NCI-H446 treated with DMSO at 0.1 percent for 48 hours (cell line): ENCODE measurements around the gene PDSS2.
"Not testable (repeated sequence)": the region's sequence is repeated elsewhere in the genome, so short reads cannot be mapped to it uniquely, and the experiment has no call there.

Experiments used
- DNase-seq: peaks from one replicate; lab custom pipeline; 2025; lab: John Stamatoyannopoulos, UW

PDSS2 gene

GRCh38 chr6:107475360-107475759, 16.0 kb upstream of the PDSS2 start:
- not testable (repeated sequence) for DNase-seq

- DNase-seq: no peak
Measured at GRCh38 chr6:107473660-107474059, 14.3 kb upstream of the PDSS2 start.

GRCh38 chr6:107470364-107470763, 11.0 kb upstream of the PDSS2 start:
- DNase-seq: no peak

GRCh38 chr6:107466062-107466461, 6.7 kb upstream of the PDSS2 start:
- DNase-seq: no peak

- no peak for DNase-seq
Measured at GRCh38 chr6:107460083-107460631, 793 bp upstream of the PDSS2 start.

GRCh38 chr6:107458672-107459282, 587 bp downstream of the PDSS2 start:
- DNase-seq: no peak

- DNase-seq: no peak
Measured at GRCh38 chr6:107448776-107449175, 10.6 kb downstream of the PDSS2 start.

- DNase-seq: no peak
Measured at GRCh38 chr6:107447663-107448216, 11.6 kb downstream of the PDSS2 start.

GRCh38 chr6:107444277-107444676, 15.1 kb downstream of the PDSS2 start:
- DNase-seq: no peak

- DNase-seq: no peak
Measured at GRCh38 chr6:107443608-107444267, 15.6 kb downstream of the PDSS2 start.

GRCh38 chr6:107442938-107443607, 16.3 kb downstream of the PDSS2 start:
- DNase-seq: no peak

- DNase-seq: no peak
Measured at GRCh38 chr6:107441682-107442081, 17.7 kb downstream of the PDSS2 start.

GRCh38 chr6:107440936-107441335, 18.4 kb downstream of the PDSS2 start:
- DNase-seq: no peak

GRCh38 chr6:107439406-107439805, 20.0 kb downstream of the PDSS2 start:
- no peak for DNase-seq

GRCh38 chr6:107437691-107438090, 21.7 kb downstream of the PDSS2 start:
- no peak for DNase-seq

GRCh38 chr6:107436881-107437280, 22.5 kb downstream of the PDSS2 start:
- no peak for DNase-seq

GRCh38 chr6:107435798-107436197, 23.6 kb downstream of the PDSS2 start:
- DNase-seq: no peak

GRCh38 chr6:107434812-107435211, 24.6 kb downstream of the PDSS2 start:
- no peak for DNase-seq

GRCh38 chr6:107425951-107426350, 33.4 kb downstream of the PDSS2 start:
- not testable (repeated sequence) for DNase-seq

- no peak for DNase-seq
Measured at GRCh38 chr6:107423474-107423990, 35.8 kb downstream of the PDSS2 start.

- no peak for DNase-seq
Measured at GRCh38 chr6:107421696-107422256, 37.6 kb downstream of the PDSS2 start.

- no peak for DNase-seq
Measured at GRCh38 chr6:107419733-107420132, 39.6 kb downstream of the PDSS2 start.
